Skin epidermis (tissue), 12 donors: ENCODE measurements around the gene BFSP2.

Experiments used
- H3K27ac ChIP-seq, 21 experiments: fragments of 200-600 bp; sonication (generic) in 11 of 21; one replicate each; pipeline ENCODE4 v1.5.0; 2020; ENCODE audit warnings: mild to moderate bottlenecking in 3 of 21, inconsistent platforms in 2 of 21, moderate library complexity in 2 of 21
- H3K4me3 ChIP-seq, 7 experiments: fragments of 200-600 bp; sonication (generic) in 2 of 7; one replicate each; pipeline ENCODE4 v1.5.0; 2020; ENCODE audit warnings: inconsistent platforms in 2 of 7, mild to moderate bottlenecking in 2 of 7, moderate library complexity in 1 of 7

The BFSP2 gene, protein sequence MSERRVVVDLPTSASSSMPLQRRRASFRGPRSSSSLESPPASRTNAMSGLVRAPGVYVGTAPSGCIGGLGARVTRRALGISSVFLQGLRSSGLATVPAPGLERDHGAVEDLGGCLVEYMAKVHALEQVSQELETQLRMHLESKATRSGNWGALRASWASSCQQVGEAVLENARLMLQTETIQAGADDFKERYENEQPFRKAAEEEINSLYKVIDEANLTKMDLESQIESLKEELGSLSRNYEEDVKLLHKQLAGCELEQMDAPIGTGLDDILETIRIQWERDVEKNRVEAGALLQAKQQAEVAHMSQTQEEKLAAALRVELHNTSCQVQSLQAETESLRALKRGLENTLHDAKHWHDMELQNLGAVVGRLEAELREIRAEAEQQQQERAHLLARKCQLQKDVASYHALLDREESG

GRCh38 chr3:133400006-133400515 lies at the start of gene BFSP2:
BFSP2 (plus strand) TSS chr3:133400056; CDS start chr3:133400084, 28 bp downstream.
- H3K4me3 ChIP-seq: no peak within 1 kb of the TSS
- no peak within 1 kb of the TSS for H3K27ac ChIP-seq

GRCh38 chr3:133354721-133355120 lies 45.1 kb upstream of the BFSP2 start:
- no peak overlapping the region for H3K27ac ChIP-seq
- H3K4me3 ChIP-seq: no peak overlapping the region

- H3K4me3 ChIP-seq: no peak overlapping the region
- H3K27ac ChIP-seq: no peak overlapping the region
Observed at GRCh38 chr3:133360476-133360875, 39.4 kb upstream of the BFSP2 start.

DNA sequence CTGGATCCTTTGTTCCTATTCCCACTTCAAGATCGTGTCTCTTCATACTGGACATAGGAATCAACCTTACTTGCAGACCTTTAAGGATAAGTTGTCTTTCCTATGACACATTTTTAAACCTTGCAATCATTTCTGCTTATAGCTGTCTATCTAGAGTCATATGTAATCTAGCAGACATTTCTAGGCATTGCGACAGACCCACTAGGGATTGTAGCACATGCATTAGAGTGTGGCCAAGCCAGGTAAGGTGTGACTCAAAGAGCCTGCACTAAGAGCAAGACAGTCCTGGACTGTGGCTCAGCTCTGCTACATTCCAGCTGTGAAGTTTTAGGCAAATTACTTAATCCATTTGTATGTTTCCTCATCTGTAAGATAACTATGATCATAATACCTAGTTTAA lies 38.8 kb upstream of the BFSP2 start:
- Histone ChIP-seq H3K27ac (no peak overlapping the region), H3K4me3 (no peak overlapping the region)

GRCh38 chr3:133361435-133361834 lies 38.4 kb upstream of the BFSP2 start:
- no peak overlapping the region for H3K27ac ChIP-seq

DNA sequence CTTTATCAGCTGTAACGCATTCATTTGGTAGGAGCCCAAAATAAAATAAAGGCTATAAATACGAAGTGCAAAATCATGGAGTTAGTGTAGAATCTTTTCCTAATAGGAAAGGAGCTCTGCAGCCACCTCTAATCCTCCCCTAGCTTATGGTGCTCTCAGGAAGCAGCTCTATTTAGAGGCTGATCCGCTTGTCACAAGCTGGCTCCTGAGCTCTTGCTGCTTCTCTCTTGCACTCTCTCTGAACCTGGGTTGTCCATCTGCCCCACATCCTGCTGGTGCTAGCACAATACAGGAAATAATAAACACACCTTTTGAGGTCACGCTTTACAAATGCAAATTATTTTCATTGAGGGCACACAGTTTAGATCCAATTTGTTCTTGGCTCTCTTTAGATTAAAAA lies 37.3 kb upstream of the BFSP2 start:
- Histone ChIP-seq H3K27ac (no peak overlapping the region), H3K4me3 (no peak overlapping the region)

More at GRCh38 chr3:133361435-133361834, 38.4 kb upstream of the BFSP2 start:
- no peak overlapping the region for H3K4me3 ChIP-seq

DNA sequence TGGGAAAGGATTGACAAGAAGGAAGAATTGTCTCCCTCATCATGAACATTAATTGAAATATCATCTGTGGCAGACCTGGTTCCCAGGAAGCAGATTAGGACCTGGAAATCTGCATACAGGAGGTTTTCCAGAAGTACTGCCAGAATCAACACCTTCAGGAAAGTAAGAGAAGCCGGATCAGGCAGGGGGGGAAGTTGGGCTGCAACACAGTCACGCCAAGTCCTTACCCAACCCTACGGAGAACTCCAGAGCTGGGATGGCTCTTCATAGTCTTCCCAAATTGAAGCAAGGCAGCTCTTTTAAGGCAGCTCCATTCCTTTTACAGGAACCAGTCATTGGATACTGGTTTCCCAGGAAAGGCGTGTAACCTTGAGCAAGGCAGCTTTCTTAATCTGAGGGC lies 35.2 kb upstream of the BFSP2 start:
- H3K27ac ChIP-seq: no peak overlapping the region
- H3K4me3 ChIP-seq: no peak overlapping the region

GRCh38 chr3:133366921-133367320 lies 32.9 kb upstream of the BFSP2 start:
- Histone ChIP-seq H3K4me3 (no peak overlapping the region), H3K27ac (no peak overlapping the region)

DNA sequence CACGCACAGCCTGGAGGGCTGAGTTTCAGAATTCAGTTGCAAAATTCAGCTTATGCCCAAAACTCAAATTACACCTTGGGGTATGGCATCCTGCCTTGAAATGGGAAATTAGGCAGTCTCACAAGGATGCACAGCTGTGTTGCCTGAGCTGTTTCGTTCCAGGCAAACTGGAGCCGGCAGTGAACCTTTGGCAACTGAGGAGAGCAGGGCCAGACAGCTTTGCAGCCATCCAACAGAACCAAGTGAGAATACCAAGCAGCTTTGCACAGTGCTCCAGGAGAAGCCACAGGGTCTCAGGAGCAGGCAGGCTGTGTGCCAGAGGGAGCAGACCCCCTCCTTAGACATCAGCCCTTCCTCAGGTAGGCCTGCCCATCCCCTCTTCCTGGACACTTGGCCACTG lies 32.5 kb upstream of the BFSP2 start:
- H3K27ac ChIP-seq: no peak overlapping the region
- H3K4me3 ChIP-seq: no peak overlapping the region

- no peak overlapping the region for H3K27ac ChIP-seq
- no peak overlapping the region for H3K4me3 ChIP-seq
Observed at GRCh38 chr3:133367956-133368355, 31.9 kb upstream of the BFSP2 start.

DNA sequence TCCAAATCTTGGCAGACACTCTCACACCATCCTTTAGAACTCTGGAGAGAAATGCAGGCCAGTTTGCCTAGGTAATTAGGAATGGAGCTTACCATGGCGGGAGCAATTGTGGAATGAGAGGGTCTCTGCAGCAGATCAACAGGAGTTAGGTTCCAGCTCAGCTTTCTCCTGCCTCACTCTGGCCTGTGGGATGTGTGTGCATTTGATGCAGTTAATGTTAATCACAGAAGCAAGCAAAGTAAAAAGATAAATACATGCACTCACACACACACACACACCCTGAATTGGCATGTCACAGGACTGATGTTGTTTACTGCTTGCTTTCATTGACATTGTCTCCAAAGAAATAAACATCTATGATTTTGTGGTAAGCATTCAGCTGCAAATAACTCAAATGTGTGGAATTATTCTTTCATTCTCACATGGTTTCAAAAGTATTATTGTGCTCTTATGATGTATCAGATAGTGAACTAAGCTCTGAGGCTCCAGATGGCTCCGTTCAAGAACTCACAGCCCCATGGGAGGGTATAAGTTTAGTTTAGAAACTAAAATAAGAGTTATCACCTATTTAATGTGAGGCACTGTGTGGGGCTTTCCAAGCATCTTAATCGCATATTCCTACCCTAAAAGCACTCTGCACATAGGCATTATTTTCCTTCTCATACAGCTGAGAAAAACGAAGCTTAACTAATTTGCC lies 31.3 kb upstream of the BFSP2 start:
- Histone ChIP-seq H3K4me3 (no peak overlapping the region), H3K27ac (no peak overlapping the region)

DNA sequence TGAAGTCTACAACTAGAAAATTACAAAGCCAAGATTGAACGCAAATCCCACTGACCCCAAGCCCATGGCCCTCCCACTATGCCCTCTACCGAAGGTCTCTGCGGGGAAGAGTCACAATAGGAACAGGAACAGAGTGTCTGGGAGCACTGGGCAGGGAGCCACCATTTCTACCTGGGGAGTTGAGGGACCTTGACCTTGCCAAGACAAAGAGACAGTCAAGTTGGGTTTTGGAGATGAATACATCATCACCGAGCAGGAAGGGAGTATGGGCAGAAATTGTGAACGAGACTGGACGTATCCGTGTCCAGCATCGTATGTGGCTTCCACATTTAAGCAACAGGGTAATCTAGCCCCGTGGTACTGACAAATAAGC lies 30.8 kb upstream of the BFSP2 start:
- H3K27ac ChIP-seq: no peak overlapping the region
- H3K4me3 ChIP-seq: no peak overlapping the region

GRCh38 chr3:133371181-133371580 lies 28.7 kb upstream of the BFSP2 start:
- H3K27ac ChIP-seq: no peak overlapping the region

GRCh38 chr3:133371676-133372075 lies 28.2 kb upstream of the BFSP2 start:
- no peak overlapping the region for H3K4me3 ChIP-seq
- H3K27ac ChIP-seq: no peak overlapping the region

More at GRCh38 chr3:133371181-133371580, 28.7 kb upstream of the BFSP2 start:
- H3K4me3 ChIP-seq: no peak overlapping the region

DNA sequence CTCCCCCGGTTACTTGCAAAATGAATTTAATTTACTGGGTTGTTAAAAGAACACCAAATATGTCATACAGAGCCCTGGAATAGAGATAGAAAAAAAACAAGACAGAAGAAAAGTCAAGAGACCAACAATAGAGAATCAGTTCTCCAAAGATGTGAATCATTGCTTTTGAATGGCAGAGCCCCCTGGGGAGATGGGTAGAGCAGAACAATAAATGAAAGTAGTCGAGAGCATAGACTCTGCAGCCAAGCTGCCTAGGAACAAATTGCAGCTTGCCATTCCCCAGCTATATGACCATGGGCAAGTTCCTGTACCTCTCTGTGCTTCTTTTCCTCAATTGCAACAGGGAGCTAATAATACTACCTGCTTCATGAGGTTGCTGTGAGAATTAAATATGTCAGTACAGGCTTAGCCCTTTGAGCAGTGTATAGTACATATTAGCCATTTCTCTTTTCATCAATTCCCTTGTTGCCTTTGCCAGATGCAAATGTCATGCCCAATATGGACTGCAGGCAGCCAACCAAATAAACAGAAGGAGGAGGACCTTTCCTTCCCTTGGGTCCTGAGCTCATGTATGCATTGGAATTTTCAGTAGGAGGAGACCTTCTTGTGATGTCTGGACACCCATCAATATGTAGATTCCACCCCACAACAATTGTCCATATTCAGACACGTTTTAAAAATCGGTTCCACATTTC lies 25.0 kb upstream of the BFSP2 start:
- Histone ChIP-seq H3K4me3 (no peak overlapping the region), H3K27ac (no peak overlapping the region)

DNA sequence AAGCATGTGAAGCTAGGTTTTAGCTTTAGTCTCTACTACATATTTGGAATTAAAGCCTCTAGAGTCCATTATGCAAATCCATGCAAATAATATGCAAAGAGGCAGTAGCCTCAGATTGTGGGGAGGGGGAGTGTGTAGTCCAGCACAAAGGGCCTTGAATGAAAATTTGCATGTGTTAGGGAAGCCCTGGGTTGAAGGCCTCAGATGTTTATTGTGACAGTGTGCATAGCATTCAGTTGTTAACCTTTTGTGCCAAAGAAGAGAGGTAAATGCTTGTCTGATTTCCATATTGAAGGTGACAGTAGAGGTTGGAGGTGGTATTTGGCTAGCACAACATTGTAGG lies 24.5 kb upstream of the BFSP2 start:
- Histone ChIP-seq H3K27ac (no peak overlapping the region), H3K4me3 (no peak overlapping the region)

GRCh38 chr3:133376810-133377209 lies 23.0 kb upstream of the BFSP2 start:
- no peak overlapping the region for H3K4me3 ChIP-seq

GRCh38 chr3:133377396-133377795 lies 22.5 kb upstream of the BFSP2 start:
- H3K27ac ChIP-seq: no peak overlapping the region
- H3K4me3 ChIP-seq: no peak overlapping the region

More at GRCh38 chr3:133376810-133377209, 23.0 kb upstream of the BFSP2 start:
- no peak overlapping the region for H3K27ac ChIP-seq

- Histone ChIP-seq H3K4me3 (no peak overlapping the region), H3K27ac (no peak overlapping the region)
Observed at GRCh38 chr3:133379926-133380325, 19.9 kb upstream of the BFSP2 start.

- H3K27ac ChIP-seq: no peak overlapping the region
- no peak overlapping the region for H3K4me3 ChIP-seq
Observed at GRCh38 chr3:133380481-133381225, 19.2 kb upstream of the BFSP2 start.
